ENCODE results near the gene WDFY4.

The WDFY4 gene

GRCh38 chr10:48727866-48728265, 43.2 kb downstream of the WDFY4 start:
- no peak for DNase-seq (ENCODE audit: low read depth)
- H3K4me3 ChIP-seq (ENCODE audit: low read depth, low read length) = no peak overlapping the region
- TF ChIP-seq CTCF (conservative IDR thresholded peaks at IDR 0.05; ENCODE audit: low read depth, low read length) = no peak

- DNase-seq (ENCODE audit: low read depth) = no peak
- no peak overlapping the region for H3K4me3 ChIP-seq (ENCODE audit: low read depth, low read length)
- no peak for TF ChIP-seq CTCF (conservative IDR thresholded peaks at IDR 0.05; ENCODE audit: low read depth, low read length)
These were observed 44.5 kb downstream of the WDFY4 start for GRCh38 chr10:48729222-48729621.

GRCh38 chr10:48729941-48730457, 45.3 kb downstream of the WDFY4 start:
- DNase-seq (ENCODE audit: low read depth) = no peak
- no peak overlapping the region for H3K4me3 ChIP-seq (ENCODE audit: low read depth, low read length)
- TF ChIP-seq CTCF (conservative IDR thresholded peaks at IDR 0.05; ENCODE audit: low read depth, low read length) = no peak

- DNase-seq (ENCODE audit: low read depth) = no peak
- no peak overlapping the region for H3K4me3 ChIP-seq (ENCODE audit: low read depth, low read length)
- no peak for TF ChIP-seq CTCF (conservative IDR thresholded peaks at IDR 0.05; ENCODE audit: low read depth, low read length)
These were observed 46.5 kb downstream of the WDFY4 start for GRCh38 chr10:48731141-48731540.

GRCh38 chr10:48731654-48732053, 47.0 kb downstream of the WDFY4 start:
- no peak overlapping the region for H3K4me3 ChIP-seq (ENCODE audit: low read depth, low read length)
- no peak for DNase-seq (ENCODE audit: low read depth)
- no peak for TF ChIP-seq CTCF (conservative IDR thresholded peaks at IDR 0.05; ENCODE audit: low read depth, low read length)

- DNase-seq (ENCODE audit: low read depth) = no peak
- H3K4me3 ChIP-seq (ENCODE audit: low read depth, low read length) = no peak overlapping the region
- no peak for TF ChIP-seq CTCF (conservative IDR thresholded peaks at IDR 0.05; ENCODE audit: low read depth, low read length)
These were observed 48.7 kb downstream of the WDFY4 start for GRCh38 chr10:48733329-48733728.

- H3K4me3 ChIP-seq (ENCODE audit: low read depth, low read length) = no peak overlapping the region
- no peak for TF ChIP-seq CTCF (conservative IDR thresholded peaks at IDR 0.05; ENCODE audit: low read depth, low read length)
- no peak for DNase-seq (ENCODE audit: low read depth)
These were observed 51.2 kb downstream of the WDFY4 start for GRCh38 chr10:48735836-48736390.

All from choroid plexus epithelial cell (primary cell).